Cardiac muscle cell (in vitro differentiated cells and primary cell): ENCODE measurements around the gene RYR3. TPM values are rescaled to one million over a fixed set of nuclear protein-coding genes. Genes with fewer than 3 reads are reported as not detected.

Experiments used
- DNase-seq, 2 donors: peaks; one replicate each; pipeline versions ENCODE4 v3.0.0 to v3.0.0-alpha.2; 2010 to 2017; ENCODE audit warnings: low read depth in 1 of 2, low spot score in 1 of 2
- H3K27ac ChIP-seq: fragments of 200-600 bp; sonication (generic); 2 replicates; pipeline ENCODE4 v1.5.1; 2016
- H3K27me3 ChIP-seq: fragments of 200-600 bp; sonication (generic); 2 replicates; pipeline ENCODE4 v1.6.0; 2016; ENCODE audit warnings: control low read depth
- H3K36me3 ChIP-seq: fragments of 200-600 bp; sonication (generic); 2 replicates; pipeline ENCODE4 v1.5.1; 2016; ENCODE audit warnings: control low read depth
- H3K4me1 ChIP-seq: fragments of 200-600 bp; sonication (generic); 2 replicates; pipeline ENCODE4 v1.8.1; 2017; ENCODE audit warnings: low read depth, mild to moderate bottlenecking, mixed run types
- H3K4me3 ChIP-seq: fragments of 200-600 bp; sonication (generic); 2 replicates; pipeline ENCODE4 v1.5.1; 2016; ENCODE audit warnings: mild to moderate bottlenecking
- H3K9me3 ChIP-seq: fragments of 200-600 bp; sonication (generic); 2 replicates; pipeline ENCODE4 v1.5.1; 2017; ENCODE audit warnings: low read depth, mild to moderate bottlenecking, control low read depth
- CTCF ChIP-seq: IDR thresholded peaks from 2 replicates; pipeline ENCODE4 v1.5.1; 2012; ENCODE audit warnings: low read depth, mild to moderate bottlenecking, low read length
- polyA plus RNA-seq: library from polyadenylated mRNA; unstranded; fragments of >200 nt; fragmentation: Nextera tagmentation; extraction: Ambion mirVana; gene quantifications from 2 replicates; pipeline ENCODE4 v1.2.1, GENCODE V29; 2016
- total RNA-seq: library from RNA; depleted of rRNA; stranded (reverse); fragments of >200 nt; gene quantifications from 2 replicates; pipeline ENCODE4 v1.2.3, GENCODE V29; 2016

The RYR3 gene
- total and polyA plus RNA-seq, 2 experiments from 2014 or later, result 0.39 to 0.54 TPM

- Histone ChIP-seq H3K27ac (no peak overlapping the region), H3K4me1 (no peaks in the 10 kb centered on the region), H3K27me3 (no peaks in the 10 kb centered on the region), H3K9me3 (no peaks in the 10 kb centered on the region), H3K36me3 (no peaks in the 10 kb centered on the region), H3K4me3 (no peak overlapping the region)
- peak; percentile 39 to 87 for DNase-seq
- no peak for TF ChIP-seq CTCF
Observed at GRCh38 chr15:33547876-33548275, 237.1 kb downstream of the RYR3 start.

- DNase-seq, result no peak
- Histone ChIP-seq H3K4me3 (no peak overlapping the region), H3K27me3 (no peaks in the 10 kb centered on the region), H3K27ac (no peak overlapping the region), H3K4me1 (no peaks in the 10 kb centered on the region), H3K9me3 (no peaks in the 10 kb centered on the region), H3K36me3 (no peaks in the 10 kb centered on the region)
- TF ChIP-seq CTCF, result no peak
Observed at GRCh38 chr15:33551860-33552259, 241.1 kb downstream of the RYR3 start.

- Histone ChIP-seq H3K4me1 (no peaks in the 10 kb centered on the region), H3K36me3 (no peaks in the 10 kb centered on the region), H3K27me3 (no peaks in the 10 kb centered on the region), H3K4me3 (no peak overlapping the region), H3K27ac (no peak overlapping the region), H3K9me3 (no peaks in the 10 kb centered on the region)
- no peak for DNase-seq
- TF ChIP-seq CTCF, result no peak
Observed at GRCh38 chr15:33553157-33553556, 242.4 kb downstream of the RYR3 start.

GRCh38 chr15:33559207-33559890, 248.6 kb downstream of the RYR3 start:
- Histone ChIP-seq H3K4me1 (no peaks in the 10 kb centered on the region), H3K36me3 (no peaks in the 10 kb centered on the region), H3K9me3 (no peaks in the 10 kb centered on the region), H3K27me3 (no peaks in the 10 kb centered on the region), H3K27ac (no peak overlapping the region), H3K4me3 (no peak overlapping the region)
- TF ChIP-seq CTCF, result no peak
- peak in 1 of 2 donors; percentile 12 for DNase-seq

- peak in 1 of 2 donors; percentile 6 for DNase-seq
- TF ChIP-seq CTCF, result no peak
- H3K9me3 ChIP-seq, result no peaks in the 10 kb centered on the region
Observed at GRCh38 chr15:33561407-33561806, 250.6 kb downstream of the RYR3 start.

More at GRCh38 chr15:33561407-33561806, 250.6 kb downstream of the RYR3 start:
- Histone ChIP-seq H3K36me3 (no peaks in the 10 kb centered on the region), H3K27me3 (no peaks in the 10 kb centered on the region), H3K4me1 (no peaks in the 10 kb centered on the region), H3K27ac (no peak overlapping the region), H3K4me3 (no peak overlapping the region)
